Upper lobe of left lung (tissue), 6 donors: Measurements from ENCODE around the gene PKNOX2. TPM values are rescaled to one million over a fixed set of nuclear protein-coding genes. Genes with fewer than 3 reads are reported as not detected.

Experiments used
- ATAC-seq, 2 donors: fragments of 200-7000 bp; cut with Tn5 transposase; one replicate each; pipeline ENCODE4 v1.9.1; 2022; ENCODE audit warnings: mild to moderate bottlenecking in 2 of 2, moderate library complexity in 2 of 2; ENCODE audit not compliant: low FRiP score in 2 of 2
- DNase-seq, 2 donors: peaks; one replicate each; pipeline ENCODE4 v3.0.0-alpha.2; 2019 to 2020
- H3K27ac ChIP-seq, 4 donors: fragments of 200-600 bp; sonication (generic); one replicate each; pipeline ENCODE4 v1.5.1; 2016 to 2019
- H3K27me3 ChIP-seq, 4 donors: fragments of 200-600 bp; sonication (generic); one replicate each; pipeline ENCODE4 v1.5.1; 2017 to 2019
- H3K36me3 ChIP-seq, 4 donors: fragments of 200-600 bp; sonication (generic); one replicate each; pipeline ENCODE4 v1.5.1; 2016 to 2019
- H3K4me1 ChIP-seq, 4 donors: fragments of 200-600 bp; sonication (generic); one replicate each; pipeline ENCODE4 v1.5.1; 2018 to 2019
- H3K4me3 ChIP-seq, 4 donors: fragments of 200-600 bp; sonication (generic); one replicate each; pipeline ENCODE4 v1.5.1; 2017 to 2019; ENCODE audit warnings: mild to moderate bottlenecking in 2 of 4, moderate library complexity in 1 of 4
- H3K9me3 ChIP-seq, 4 donors: fragments of 200-600 bp; sonication (generic); one replicate each; pipeline ENCODE4 v1.5.1; 2018 to 2019
- EP300 ChIP-seq, 4 donors: sonication (generic); formaldehyde crosslinking; IDR thresholded peaks; one replicate each; pipeline ENCODE4 v1.5.1; 2017; ENCODE audit warnings: antibody characterized with exemption in 4 of 4, control low read depth in 2 of 4
- POLR2A ChIP-seq, 4 donors: fragments of 450-650 bp; IDR thresholded peaks; one replicate each; pipeline ENCODE4 v1.5.1; 2016 to 2017; ENCODE audit warnings: antibody characterized with exemption in 4 of 4, mild to moderate bottlenecking in 2 of 4
- POLR2AphosphoS5 ChIP-seq, 2 donors: sonication (generic); formaldehyde crosslinking; IDR thresholded peaks; one replicate each; pipeline ENCODE4 v1.5.1; 2017; ENCODE audit warnings: antibody characterized with exemption in 2 of 2
- WGBS, 2 donors: methylation state at CpG; one replicate each; pipeline ENCODE4 v1.1.5; 2017 to 2018; 5-methylcytosine and 5-hydroxymethylcytosine counted together
- total RNA-seq, 6 donors: library from RNA; depleted of rRNA in 4 of 6; stranded (reverse); fragments of >200 nt in 4 of 6; gene quantifications; one replicate each; pipeline versions ENCODE4 v1.1.0 to v1.2.1, GENCODE V29; 2016 to 2021
- TF ChIP-seq, protein P1 (sequence below), 6 experiments: fragments of 450-650 bp in 4 of 6; fragments of 200-600 bp in 2 of 6; sonication (generic) in 2 of 6; IDR thresholded peaks; one replicate each; pipeline ENCODE4 v1.5.1; 2016 to 2019; ENCODE audit warnings: antibody characterized with exemption in 6 of 6
- donor health status: DM: no; HTN: no; CAD: no; lungs with moderate emphysema.
- donor health status: DM: no; HTN: yes; CAD: no; lungs with severe emphysema.

PKNOX2 gene
- total RNA-seq, 6 donors from 2014 or later: 2.9 to 15.5 (median 8.4) TPM

DNA sequence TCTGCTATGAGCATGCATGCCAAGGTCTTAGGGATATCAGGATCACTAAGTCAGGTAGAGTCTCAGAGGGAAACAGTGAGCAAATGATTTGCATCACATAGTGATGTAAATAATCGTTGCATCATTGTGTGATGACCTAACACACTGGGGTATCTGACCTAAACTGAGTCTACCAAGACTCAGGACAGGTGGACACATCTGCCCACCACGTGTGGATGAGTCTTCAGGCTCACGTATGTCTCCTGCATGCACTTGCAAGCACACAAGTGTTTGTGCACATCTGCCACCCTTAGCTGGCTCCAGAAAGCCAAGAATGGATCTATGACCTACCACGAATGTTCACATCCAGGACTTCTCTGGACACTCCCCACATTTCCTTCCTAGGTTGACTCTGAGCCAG, 220.3 kb downstream of the PKNOX2 start:
- no peak for TF ChIP-seq POLR2A (IDR thresholded peaks at IDR 0.05)
- TF ChIP-seq EP300 (IDR thresholded peaks at IDR 0.05): no peak
- H3K36me3 ChIP-seq: no peaks in the 10 kb centered on the region
- no peaks in the 10 kb centered on the region for H3K4me1 ChIP-seq
- ATAC-seq: no peak
- no peak overlapping the region for H3K27ac ChIP-seq
- H3K9me3 ChIP-seq: no peaks in the 10 kb centered on the region
- no peak for DNase-seq
- no peaks in the 10 kb centered on the region for H3K27me3 ChIP-seq
- no peak overlapping the region for H3K4me3 ChIP-seq
- WGBS, 2 donors: 73 to 76% methylated on average over 4 of the region's 4 CpGs

DNA sequence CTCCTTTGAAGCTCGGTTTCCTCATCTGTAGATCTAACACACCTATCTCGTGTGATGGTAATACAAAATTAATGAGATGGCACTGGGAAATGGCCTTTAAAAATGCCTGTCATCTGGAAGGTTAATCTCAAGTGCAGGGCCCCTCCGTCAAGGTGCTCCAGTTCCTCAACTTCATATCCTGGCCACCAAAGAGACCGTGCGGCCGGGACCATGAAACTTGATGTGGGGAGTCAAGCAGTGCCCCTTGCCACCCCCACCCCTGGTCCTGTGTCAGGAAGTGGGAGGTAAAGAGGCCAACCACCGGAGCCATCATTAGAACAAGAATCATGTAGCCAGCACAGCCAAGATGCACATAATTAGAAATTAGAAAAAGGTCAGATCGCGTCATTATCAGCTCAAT, 223.3 kb downstream of the PKNOX2 start:
- Histone ChIP-seq H3K27ac (peak overlapping the region in 2 of 4 donors; percentile 26 to 36), H3K9me3 (no peaks in the 10 kb centered on the region), H3K36me3 (no peaks in the 10 kb centered on the region), H3K4me1 (peaks cover 0 to 12% (median 5%) of the 10 kb centered on the region in 4 donors), H3K4me3 (no peak overlapping the region), H3K27me3 (no peaks in the 10 kb centered on the region)
- TF ChIP-seq POLR2AphosphoS5 (IDR thresholded peaks at IDR 0.05) (no peak), EP300 (IDR thresholded peaks at IDR 0.05) (no peak), POLR2A (IDR thresholded peaks at IDR 0.05) (no peak)
- TF ChIP-seq, protein P1, sequence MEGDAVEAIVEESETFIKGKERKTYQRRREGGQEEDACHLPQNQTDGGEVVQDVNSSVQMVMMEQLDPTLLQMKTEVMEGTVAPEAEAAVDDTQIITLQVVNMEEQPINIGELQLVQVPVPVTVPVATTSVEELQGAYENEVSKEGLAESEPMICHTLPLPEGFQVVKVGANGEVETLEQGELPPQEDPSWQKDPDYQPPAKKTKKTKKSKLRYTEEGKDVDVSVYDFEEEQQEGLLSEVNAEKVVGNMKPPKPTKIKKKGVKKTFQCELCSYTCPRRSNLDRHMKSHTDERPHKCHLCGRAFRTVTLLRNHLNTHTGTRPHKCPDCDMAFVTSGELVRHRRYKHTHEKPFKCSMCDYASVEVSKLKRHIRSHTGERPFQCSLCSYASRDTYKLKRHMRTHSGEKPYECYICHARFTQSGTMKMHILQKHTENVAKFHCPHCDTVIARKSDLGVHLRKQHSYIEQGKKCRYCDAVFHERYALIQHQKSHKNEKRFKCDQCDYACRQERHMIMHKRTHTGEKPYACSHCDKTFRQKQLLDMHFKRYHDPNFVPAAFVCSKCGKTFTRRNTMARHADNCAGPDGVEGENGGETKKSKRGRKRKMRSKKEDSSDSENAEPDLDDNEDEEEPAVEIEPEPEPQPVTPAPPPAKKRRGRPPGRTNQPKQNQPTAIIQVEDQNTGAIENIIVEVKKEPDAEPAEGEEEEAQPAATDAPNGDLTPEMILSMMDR (IDR thresholded peaks at IDR 0.05): no peak
- ATAC-seq (no peak), DNase-seq (no peak)
- 86 to 94% methylated on average over 8 to 9 of the region's 9 CpGs for WGBS, 2 donors

DNA sequence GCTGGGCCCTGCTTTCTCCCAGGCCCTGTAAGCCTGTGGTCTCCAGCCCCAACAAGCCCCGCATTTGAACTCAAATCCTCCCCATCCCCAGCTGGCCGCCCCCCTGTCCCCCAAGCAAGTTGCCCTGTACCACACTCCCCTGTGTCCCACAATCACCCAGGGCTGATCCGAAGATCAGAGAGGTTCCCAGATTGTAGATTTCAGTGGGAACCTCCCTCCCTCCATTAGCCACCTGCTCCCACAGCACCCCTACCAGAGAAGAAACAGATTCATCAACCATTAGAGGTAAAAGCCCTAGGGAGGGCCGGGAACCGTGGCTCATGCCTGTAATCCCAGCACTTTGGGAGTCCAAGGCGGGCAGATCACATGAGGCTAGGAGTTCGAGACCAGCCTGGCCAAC, 224.1 kb downstream of the PKNOX2 start:
- H3K9me3 ChIP-seq: no peaks in the 10 kb centered on the region
- no peaks in the 10 kb centered on the region for H3K36me3 ChIP-seq
- WGBS, 2 donors: 82 to 100% methylated on average over 6 to 7 of the region's 7 CpGs
- peaks cover 0 to 12% (median 5%) of the 10 kb centered on the region in 4 donors for H3K4me1 ChIP-seq
- H3K4me3 ChIP-seq: no peak overlapping the region
- DNase-seq (no peak), ATAC-seq (no peak)
- TF ChIP-seq POLR2A (IDR thresholded peaks at IDR 0.05): no peak
- no peak for TF ChIP-seq POLR2AphosphoS5 (IDR thresholded peaks at IDR 0.05)
- no peak for TF ChIP-seq EP300 (IDR thresholded peaks at IDR 0.05)
- TF ChIP-seq, protein P1 (IDR thresholded peaks at IDR 0.05): no peak
- no peaks in the 10 kb centered on the region for H3K27me3 ChIP-seq
- peak overlapping the region in 2 of 4 donors; percentile 26 to 60 for H3K27ac ChIP-seq

DNA sequence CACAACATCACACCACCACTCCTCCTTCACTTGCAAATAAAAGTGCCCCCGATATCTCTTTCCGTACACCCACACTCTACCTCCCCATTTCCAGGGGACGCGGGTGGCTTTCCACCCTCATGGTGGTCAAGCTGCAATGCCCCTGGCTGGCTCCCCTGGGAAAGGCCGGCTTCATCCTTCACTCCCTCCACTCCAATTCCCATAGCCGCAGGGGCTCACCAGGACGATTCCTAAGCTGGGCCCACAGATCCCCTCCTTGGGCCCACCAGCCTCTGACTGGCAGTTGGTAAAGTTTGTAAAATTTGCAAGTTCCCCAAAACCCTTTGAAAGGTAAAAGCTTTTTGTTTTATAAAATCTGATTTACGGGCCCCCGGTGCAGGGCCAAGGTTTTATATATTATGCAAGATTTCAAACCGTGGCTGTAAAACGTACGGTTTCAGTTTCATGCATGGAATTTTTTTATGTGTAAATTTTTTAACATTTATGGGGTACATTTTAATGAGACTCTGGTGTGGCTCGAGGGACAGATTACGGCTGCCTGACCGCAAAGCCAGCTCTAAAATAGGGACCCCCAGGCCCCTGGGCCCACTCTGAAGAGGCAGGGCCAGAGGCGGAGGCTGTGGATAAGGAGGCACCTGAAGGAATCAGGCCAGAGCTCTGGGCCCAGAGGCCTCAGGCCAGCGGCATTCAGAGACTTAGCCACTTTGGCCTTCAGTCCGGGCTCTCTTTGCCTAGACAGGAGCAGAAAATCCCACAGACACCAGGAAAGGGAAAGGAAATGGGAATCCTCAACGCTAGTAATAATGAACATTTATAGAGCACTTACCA, 225.0 kb downstream of the PKNOX2 start:
- no peak for DNase-seq
- TF ChIP-seq, protein P1 (IDR thresholded peaks at IDR 0.05): no peak
- no peak for TF ChIP-seq POLR2A (IDR thresholded peaks at IDR 0.05)
- TF ChIP-seq POLR2AphosphoS5 (IDR thresholded peaks at IDR 0.05): no peak
- TF ChIP-seq EP300 (IDR thresholded peaks at IDR 0.05): no peak
- peaks cover 0 to 12% (median 5%) of the 10 kb centered on the region in 4 donors for H3K4me1 ChIP-seq
- no peaks in the 10 kb centered on the region for H3K36me3 ChIP-seq
- peak overlapping the region in 3 of 4 donors; percentile 15 to 60 (median 40) for H3K27ac ChIP-seq
- no peak overlapping the region for H3K4me3 ChIP-seq
- ATAC-seq: no peak
- no peaks in the 10 kb centered on the region for H3K9me3 ChIP-seq
- H3K27me3 ChIP-seq: no peaks in the 10 kb centered on the region
- 92% methylated on average over 19 of the region's 19 CpGs for WGBS, 2 donors

DNA sequence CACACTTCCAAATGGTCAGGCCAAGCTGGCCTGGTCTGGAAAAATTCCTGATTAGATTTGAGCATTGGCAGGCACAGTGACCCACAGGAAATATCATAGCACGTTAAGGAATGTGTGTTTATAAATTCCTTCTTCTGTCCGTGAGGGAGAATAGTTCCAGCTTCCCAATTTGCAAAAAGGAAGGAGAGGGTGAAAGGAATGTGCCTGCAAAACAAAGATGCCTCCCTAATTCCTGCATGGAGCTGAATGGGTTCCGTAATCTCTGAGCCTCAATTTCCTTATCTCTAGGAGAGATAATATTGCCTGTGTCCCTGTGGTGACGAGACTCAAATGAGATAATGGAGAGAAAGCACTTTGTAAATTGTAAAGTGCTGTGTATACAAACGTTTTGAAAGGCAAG, 226.4 kb downstream of the PKNOX2 start:
- peak overlapping the region in 1 of 4 donors; percentile 60 for H3K27ac ChIP-seq
- TF ChIP-seq, protein P1 (IDR thresholded peaks at IDR 0.05): no peak
- TF ChIP-seq EP300 (IDR thresholded peaks at IDR 0.05) (peak in 1 of 4 donors; percentile 46), POLR2A (IDR thresholded peaks at IDR 0.05) (no peak)
- no peaks in the 10 kb centered on the region for H3K9me3 ChIP-seq
- peak in 1 of 2 donors; percentile 55 for ATAC-seq
- WGBS, 2 donors: 7 to 17% methylated on average over 5 of the region's 5 CpGs
- no peak overlapping the region for H3K4me3 ChIP-seq
- no peak for DNase-seq
- H3K4me1 ChIP-seq: peaks cover 0 to 12% (median 5%) of the 10 kb centered on the region in 4 donors
- H3K36me3 ChIP-seq: no peaks in the 10 kb centered on the region
- no peaks in the 10 kb centered on the region for H3K27me3 ChIP-seq
